GM19043 (cell line): ENCODE results near the gene CALCOCO2.
"Not testable (repeated sequence)": the region's sequence is repeated elsewhere in the genome, so short reads cannot be mapped to it uniquely, and the experiment has no call there.

Source experiments
- ATAC-seq: cut with Tn5 transposase; IDR thresholded peaks from one replicate; pipeline ENCODE4 v1.9.1; 2021; ENCODE audit warnings: low read depth; ENCODE audit not compliant: unreplicated experiment

The CALCOCO2 gene, protein sequence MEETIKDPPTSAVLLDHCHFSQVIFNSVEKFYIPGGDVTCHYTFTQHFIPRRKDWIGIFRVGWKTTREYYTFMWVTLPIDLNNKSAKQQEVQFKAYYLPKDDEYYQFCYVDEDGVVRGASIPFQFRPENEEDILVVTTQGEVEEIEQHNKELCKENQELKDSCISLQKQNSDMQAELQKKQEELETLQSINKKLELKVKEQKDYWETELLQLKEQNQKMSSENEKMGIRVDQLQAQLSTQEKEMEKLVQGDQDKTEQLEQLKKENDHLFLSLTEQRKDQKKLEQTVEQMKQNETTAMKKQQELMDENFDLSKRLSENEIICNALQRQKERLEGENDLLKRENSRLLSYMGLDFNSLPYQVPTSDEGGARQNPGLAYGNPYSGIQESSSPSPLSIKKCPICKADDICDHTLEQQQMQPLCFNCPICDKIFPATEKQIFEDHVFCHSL

DNA sequence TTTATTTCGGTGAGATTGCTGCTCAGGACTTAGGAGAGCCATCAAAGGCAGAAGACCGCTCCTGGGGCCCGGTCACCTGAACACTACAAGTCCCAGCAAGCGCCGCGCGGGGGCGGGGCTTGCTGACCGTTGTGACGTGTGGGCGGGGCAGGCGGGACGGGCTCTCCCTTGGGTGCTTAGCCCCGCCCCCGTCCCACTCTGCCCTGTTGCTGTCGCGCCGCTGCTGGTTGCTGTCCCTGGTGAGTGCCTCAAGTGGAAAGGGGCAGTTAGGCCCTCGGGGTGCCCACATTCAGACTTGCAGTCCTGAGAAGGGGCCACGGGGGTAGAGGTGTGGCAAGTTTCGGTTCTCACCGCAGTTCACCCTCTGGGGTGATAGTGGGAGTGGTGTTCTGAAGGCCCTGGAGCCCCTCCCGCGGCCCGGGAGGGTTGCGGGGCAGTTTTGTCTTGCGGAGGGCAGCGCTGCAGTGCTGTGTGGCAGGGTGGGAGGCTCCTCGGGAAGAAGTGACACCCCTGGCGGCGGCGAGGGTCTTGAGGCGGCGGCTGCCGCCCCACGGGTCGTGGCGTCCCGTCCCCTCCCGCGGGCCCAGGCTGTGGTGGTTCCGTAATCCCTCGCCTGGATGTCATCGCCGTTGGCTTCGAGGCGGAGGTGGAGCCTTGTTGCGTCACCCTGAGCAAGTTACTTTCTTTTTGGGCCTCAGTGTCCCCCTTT lies at the start of gene CALCOCO2:
Gene CALCOCO2, plus strand, starts transcription at position 196 of the 709 bp plus-strand sequence. CDS start 10,673 bp downstream, outside the sequence.
- ATAC-seq: peak; percentile 61

DNA sequence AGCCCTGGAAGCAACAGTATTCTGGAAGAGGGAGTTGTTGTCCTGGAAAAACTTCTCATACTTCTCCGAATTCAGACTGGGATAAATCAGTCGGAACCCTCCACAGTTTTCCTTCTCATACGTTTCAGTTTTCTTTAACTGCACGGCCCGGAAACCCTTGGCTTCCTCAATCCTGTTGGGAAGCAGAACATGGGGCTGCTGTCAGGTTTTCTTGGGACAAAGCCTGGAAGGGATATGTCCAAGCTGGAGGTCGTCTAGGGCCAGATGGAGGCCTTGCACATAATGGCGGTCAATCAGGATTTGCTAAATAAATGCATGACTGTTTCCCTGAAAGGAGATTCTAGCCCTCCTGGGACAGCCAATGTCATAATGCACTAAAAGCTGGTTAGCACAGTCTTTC lies 43.0 kb upstream of the CALCOCO2 start:
- no peak for ATAC-seq

DNA sequence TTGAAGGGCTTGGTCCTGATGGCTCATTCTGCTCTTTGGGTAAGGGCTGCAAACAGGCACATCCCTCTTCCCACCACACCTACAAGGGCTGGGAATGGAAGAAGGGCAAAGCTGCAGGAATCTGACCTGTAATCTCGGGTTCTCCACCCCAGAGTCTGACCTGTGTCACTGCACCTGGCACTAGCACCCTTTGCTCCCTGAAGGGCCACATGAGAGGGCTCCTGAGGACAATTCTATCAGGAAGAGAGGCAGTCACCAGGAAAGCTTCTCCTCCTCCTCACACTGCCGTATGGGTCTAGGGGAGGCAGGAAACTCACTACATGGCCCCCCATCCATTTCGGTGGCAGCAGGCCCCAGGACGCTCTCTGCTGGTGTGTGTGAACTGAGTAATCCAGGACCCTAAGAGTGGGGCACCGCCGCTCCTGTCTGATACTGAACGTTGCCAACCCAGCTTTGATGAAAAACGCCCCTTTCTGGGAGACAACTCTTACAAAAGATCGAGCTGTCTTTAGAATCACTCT lies 40.2 kb upstream of the CALCOCO2 start:
- no peak for ATAC-seq

DNA sequence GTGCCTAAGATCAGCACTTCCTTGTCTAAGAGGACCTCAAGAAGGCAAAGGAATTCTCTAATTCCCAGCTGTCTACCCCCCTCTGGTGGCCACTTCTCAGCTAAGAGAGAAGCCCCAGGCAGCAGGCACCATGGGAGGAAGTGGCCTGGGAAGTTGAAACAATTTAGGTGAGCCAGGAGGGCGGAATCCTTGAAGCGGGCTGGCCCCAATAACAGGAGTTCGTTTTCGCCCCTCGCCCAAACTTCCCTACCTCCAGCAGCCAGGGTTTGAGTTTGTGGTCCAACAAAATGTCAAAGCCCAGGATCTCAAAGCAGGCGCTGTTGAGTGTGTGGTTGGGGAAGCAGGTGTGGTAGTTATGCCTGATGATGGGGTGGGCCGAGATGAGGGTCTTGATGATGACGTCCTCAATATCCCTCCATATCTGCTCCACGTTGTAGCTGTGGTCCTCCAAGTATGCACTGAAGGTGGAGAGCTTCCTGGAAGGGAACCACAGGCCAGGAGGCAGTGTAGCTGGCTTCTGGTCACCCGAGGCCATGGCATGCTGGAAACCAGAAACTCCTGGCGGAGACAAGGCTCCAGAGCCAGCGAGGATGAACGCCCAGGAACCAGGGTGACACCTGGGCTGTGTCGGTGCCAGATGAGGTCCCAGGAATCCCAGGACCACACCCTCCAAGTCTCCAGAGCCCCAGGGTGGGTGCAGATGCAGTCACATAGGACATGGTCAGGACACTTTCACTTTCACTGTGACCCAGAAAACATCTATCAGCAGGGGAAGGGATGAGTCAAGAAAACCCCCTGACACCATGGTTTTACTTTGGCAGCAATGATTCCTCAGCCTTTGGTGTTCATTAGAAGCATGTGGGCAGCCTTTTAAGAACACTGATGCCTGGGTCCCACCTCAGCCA lies 39.5 kb upstream of the CALCOCO2 start:
- ATAC-seq: no peak

DNA sequence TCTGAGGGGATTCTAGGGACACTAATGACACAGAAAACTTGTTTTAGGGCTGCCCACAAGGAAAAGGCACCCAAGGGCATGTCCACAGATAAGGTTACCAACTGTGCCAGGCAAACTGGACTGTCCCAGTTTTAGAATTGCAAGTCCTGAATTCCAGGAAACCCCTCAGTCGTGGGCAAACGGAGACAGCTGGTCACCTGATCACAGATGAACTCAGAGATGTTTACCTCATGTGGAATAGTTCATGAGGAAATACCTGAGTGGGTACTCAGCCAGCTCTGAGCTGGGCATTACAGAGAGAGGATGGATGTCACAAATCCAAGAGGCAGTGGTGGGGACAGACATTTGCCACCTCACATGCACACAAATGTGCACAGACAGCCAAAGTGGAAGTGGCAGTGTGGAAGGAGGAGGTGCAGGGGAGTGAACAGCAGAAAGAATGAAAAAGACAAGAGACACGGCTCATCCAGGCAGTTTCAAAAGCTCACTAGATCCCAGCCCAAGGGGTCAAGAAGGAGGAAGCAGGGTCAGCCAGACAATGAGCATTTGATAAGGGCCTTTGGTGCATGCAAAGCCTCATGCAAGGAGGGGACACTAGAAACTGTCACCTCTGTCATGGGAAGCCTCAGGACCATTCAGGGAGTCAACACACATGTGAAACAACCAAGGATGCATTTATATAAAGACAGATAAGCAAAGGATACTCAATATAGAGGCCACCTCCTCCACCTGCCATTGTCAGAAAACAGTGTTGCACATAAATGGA lies 38.6 kb upstream of the CALCOCO2 start:
- no peak for ATAC-seq

DNA sequence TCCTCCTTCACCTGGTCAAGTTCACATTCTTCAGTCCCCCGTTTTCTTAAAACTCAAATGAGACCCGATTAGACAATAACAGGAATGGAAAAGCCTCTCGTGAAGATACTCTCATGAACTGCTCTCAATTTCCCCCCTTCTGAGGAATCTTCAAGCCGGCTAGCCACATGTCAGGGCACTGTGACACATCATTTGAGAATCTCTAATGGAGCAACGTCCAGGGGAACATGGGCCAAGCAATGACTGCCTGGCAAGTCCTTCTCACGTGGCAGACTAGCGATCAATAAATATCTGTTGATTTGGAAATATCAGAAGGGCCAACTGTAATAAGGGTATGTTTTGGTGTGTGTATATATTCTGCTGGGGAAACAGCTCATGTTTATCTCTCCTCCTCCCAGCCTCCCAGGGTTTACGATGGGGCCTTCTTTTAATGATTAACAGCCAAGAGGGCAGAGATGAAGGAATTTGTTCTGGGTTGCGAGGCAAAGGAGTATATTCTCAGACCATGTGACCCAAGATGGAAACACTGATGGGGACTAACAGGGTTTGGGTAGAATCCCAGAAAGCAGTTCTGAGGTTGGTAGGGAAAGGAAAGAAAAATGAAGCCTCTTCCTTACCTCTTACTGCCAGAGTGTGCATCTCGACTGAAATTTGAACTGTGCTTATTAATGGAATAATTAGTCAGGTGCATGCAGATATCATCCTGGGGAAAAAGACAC lies 35.2 kb upstream of the CALCOCO2 start:
- ATAC-seq: no peak

DNA sequence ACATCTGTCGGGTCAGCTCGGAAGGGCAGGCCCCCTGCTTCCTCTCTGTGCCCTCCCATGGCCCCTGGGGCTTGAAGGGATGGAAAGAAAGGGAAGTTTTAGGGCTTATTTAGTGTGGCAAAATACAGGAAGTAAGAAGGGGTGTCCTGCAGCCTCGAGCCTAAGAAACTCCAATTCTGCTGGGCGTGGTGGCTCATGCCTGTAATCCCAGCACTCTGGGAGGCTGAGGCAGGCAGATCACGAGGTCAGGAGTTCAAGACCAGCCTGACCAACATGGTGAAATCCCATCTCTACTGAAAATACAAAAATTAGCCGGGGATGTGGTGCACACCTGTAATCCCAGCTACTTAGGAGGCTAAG lies 34.7 kb upstream of the CALCOCO2 start:
- not testable (repeated sequence) for ATAC-seq

DNA sequence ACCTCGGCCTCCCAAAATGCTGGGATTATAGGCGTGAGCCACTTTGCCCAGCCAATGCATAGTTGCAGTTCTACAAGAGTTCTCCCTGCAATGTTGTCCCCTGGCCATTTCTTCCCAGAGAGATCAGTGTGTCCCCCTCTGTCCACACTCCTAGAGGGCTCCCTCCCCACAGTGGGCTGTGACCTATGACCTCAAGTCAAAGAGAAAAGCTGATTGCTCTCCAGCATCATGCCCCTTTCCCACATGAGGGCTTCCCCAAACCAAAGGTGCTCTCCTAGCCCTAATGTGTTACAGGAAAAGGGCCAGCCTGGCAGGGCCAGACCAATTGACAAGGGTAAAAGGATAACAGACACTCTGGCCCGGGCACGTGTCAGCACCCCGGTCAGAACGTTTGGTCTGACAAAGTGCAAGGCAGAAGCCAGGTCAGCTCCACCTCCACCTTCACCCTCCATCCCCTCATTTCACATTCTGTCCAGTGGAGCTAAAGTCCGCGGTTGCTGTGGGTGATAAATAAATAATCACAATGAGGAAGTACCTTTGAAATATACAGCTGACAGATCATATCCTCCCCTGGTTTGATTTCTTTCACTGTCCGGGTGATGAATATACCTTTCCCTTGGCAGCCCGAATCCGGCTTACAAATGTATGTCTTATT lies 31.6 kb upstream of the CALCOCO2 start:
- no peak for ATAC-seq

DNA sequence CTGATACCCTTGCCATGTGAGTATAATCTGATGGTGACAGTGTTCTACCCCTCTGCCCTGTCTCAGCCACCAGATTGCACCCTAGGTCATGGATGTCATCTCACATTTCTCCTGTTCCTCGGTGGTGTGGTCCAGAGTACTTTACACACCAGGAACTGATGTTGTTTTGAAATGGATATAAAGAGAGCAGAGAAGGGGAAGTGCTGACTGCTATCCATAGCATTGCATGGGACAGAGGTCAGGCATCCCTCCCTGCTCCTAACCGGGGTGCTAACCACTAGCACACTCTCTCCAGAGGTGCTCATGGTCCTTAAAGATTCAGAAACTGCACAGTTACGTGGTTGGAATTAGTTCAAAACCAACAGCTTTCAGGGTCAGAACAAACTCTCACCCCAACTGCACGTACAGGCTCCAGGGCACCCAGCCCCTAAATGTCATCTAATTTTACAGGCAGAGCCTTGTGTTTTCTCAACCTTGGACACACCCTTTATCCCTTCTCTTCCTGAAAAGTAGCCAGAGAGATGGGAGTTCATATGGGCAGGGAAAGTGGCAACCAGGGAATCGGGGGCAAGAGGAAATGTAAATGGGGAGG lies 30.1 kb upstream of the CALCOCO2 start:
- ATAC-seq: no peak

DNA sequence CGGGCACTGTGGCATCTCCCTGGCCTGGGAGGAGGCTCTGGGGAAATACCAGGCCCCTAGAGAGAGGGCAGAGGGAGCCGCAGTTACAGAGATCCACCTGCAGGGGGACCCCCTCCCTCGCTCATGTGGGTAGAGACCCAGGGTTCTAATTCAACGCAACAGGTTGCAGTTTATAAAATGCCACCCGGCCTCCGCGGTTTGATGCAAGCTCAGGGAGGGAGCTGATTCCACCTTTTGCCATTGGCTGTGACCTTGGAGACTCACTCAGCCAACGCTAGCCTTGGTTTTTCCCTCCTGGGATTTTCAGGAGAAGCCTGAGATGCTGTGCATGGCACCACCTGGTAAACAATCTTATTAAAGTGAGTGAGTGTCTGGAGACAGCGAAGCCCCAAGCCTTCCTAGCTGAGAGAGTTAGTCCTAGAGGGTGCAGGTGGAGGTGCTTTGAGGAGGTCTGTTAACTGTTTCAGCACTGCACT lies 25.9 kb upstream of the CALCOCO2 start:
- no peak for ATAC-seq

DNA sequence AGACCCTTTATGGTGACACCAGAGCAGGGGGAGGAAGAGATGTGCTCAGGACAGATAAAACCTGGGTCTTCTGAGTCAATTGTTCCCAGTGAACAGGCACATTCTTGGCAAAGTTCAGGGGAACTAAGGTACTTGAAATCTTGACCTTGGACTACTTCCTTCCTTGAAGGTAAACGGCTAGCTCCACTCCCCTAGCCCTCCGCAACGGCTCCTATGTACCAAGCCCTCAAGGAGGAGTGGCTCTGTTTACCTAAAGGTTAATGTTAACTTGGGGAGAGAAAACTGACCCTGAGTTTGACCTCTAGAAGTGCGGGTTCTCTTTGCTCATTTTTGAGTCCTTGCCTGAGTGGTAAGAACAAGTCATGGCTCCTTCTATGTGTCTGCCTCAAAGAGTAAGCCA lies 21.7 kb upstream of the CALCOCO2 start:
- no peak for ATAC-seq

DNA sequence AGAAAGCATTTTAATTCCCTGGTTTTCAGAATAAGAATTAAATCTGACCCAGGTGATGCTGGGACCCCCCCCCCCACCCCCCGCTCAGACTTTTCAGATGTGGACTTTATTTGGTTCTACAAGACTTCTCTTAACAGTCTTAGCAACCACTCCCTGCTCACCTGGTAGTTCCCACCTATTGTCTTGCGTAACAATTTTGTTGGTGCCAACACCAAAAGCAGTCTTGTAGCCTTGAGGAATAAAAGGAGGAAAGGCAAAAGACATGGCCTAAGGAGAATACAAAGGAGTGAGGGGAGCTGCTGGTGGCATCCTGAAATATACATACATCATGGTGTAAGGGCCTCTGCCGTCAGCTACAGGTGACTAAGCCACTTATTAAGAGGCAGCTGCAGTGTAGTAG lies 18.8 kb upstream of the CALCOCO2 start:
- no peak for ATAC-seq

DNA sequence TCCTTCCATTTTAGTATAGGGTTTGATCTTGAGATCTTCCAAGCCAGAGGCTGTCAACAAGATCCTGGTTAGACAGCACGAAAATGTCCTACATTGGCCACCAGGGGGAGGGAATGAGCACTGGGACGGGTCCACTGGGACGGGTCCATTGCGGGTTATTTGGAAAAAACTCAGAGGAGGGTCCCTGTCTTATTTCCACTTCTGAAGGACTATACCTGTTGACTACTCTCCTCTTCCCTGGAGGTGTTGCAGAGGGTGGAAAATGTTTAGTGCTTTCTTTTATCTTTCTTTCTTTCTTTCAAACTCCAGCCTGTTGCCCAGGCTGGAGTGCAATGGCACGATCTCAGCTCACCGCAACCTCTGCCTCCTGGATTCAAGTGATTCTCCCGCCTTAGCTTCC lies 16.3 kb upstream of the CALCOCO2 start:
- ATAC-seq: no peak

DNA sequence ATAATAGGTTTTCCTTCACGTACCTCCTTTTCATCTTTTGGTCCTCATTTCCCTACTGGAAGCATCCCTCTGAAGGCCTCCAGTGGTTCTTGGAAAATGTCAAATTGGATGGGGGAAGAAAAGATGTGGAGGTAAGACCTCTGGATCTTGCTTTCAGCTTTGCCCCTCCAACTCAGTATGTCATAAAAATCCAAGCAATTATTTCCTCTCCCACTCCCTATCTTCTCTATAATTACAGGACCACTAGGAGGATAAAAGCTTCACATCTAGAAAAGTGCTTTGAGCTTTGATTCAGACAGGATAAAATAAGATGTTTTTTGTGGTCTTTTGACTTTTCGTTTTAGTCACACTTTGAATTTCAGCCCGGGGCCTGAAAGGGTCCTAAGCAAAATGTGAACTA lies 15.5 kb upstream of the CALCOCO2 start:
- no peak for ATAC-seq

DNA sequence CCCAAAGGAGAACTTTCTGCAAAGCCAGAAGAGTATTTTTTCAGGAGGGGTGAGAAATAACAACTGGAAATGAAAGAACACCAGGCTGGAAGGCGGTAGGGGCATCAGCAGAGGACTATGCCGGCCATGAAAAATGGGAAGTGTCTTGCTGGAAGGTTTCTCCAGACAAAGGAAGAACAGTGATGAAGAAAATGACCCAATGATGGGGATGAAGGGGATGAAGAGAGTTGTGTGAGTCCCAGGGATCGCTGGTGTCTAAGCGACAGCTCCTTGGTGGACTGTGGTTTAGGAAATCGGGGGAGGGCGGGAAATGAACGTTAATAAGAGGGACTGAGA lies 14.4 kb upstream of the CALCOCO2 start:
- no peak for ATAC-seq

DNA sequence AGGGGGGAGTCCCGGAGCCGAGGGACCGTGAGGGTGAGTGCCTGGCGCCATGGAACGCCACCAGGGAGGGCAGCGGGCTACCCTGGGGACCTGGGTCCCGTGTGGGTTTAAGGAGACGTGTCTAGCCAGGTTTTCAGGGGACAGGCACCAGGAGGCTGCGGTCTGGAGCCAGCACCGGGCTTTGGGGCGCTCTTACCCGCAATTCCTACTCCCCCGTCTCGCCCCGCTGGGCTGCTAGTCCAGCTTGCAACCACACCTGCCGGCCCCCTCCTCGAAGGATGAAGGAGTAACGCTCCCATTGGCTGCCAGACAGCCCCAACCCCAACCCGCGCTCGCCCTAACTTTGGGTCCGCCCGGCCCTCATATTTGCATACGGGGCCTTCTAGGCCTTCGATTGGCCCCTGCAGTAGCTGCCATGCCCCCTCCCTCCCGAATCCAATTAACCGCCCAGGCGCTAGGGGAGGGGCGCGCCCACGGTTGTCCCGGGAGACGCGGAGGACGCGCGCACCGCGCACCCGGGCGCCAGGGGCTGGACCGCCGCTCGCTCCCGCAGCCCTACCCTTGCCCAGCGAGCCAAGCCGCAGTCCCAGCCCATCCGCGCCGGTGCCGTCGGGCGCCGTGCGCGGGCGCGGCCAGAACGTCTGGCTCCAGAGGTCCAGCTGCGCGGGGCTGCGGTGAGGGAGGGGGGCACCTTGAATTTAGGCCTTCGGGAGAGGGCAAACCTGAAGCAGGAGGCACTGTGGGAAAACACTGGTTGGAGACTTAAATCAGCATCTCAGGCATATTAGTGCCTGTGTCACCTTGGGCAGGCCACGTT lies 13.9 kb upstream of the CALCOCO2 start, which contains the start of gene TTLL6:
Gene TTLL6, minus strand, starts transcription at position 456 of the 817 bp plus-strand sequence. Its CDS starts 157 bp downstream, at position 299.
- no peak for ATAC-seq

DNA sequence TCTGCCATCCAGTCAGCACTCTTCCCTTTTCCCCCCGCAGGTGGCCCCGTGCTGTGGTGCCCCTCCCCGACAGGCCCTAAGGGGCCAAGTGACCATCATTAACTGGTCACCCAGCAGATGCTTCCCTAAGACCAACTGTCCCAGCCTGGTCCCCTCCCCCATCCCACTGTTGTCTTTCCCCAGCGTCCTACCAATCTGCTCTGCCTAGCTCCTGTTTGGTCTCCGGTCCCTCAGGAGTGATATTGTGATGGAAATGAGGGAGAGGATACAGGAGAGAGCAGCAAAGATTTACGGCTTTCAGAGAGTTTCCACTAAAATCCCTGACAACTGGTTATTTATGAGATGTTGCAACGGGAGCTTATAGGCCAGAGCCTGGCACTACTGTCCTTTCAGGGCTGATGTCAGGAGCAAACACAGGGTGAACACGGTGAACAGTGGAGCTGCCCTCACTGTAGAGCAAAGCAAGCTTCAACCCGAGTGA lies 12.4 kb upstream of the CALCOCO2 start:
- no peak for ATAC-seq
